Prostate gland (tissue), 2 donors: ENCODE data around the gene SNUPN. TPM values are rescaled to one million over a fixed set of nuclear protein-coding genes. Genes with fewer than 3 reads are reported as not detected.

Source experiments
- DNase-seq: peaks from one replicate; pipeline ENCODE4 v3.0.0-alpha.2; 2019; ENCODE audit warnings: low spot score
- H3K27ac ChIP-seq, 2 donors: fragments of 200-600 bp; sonication (generic); 2 replicates each; pipeline ENCODE4 v1.5.1; 2017 to 2019
- H3K27me3 ChIP-seq: fragments of 200-600 bp; sonication (generic); replicated peaks from 2 replicates; pipeline ENCODE4 v1.5.1; 2019; ENCODE audit not compliant: insufficient read depth
- H3K36me3 ChIP-seq, 2 donors: fragments of 200-600 bp; sonication (generic); 1 replicate in 1 of 2; 2 replicates in 1 of 2; pipeline versions ENCODE4 v1.5.1 to v1.8.1; 2017 to 2019
- H3K4me1 ChIP-seq: fragments of 200-600 bp; sonication (generic); replicated peaks from 2 replicates; pipeline ENCODE4 v1.5.1; 2019
- H3K4me3 ChIP-seq, 2 donors: fragments of 200-600 bp; sonication (generic); 2 replicates each; pipeline ENCODE4 v1.5.1; 2017 to 2019
- H3K9me3 ChIP-seq: fragments of 200-600 bp; sonication (generic); 2 replicates; pipeline ENCODE4 v1.5.1; 2017
- POLR2A ChIP-seq: fragments of 450-650 bp; IDR thresholded peaks from one replicate; pipeline ENCODE4 v1.6.1; 2016; ENCODE audit warnings: antibody characterized with exemption, mild to moderate bottlenecking
- POLR2AphosphoS5 ChIP-seq: sonication (generic); formaldehyde crosslinking; IDR thresholded peaks from one replicate; pipeline ENCODE4 v1.6.1; 2017; ENCODE audit warnings: antibody characterized with exemption
- WGBS: methylation state at CpG from one replicate; pipeline ENCODE4 v1.1.5; 2018; 5-methylcytosine and 5-hydroxymethylcytosine counted together
- intact Hi-C: fragments of 100-400 bp; cut with DNase I; formaldehyde crosslinking; loops from one replicate; pipeline ENCODE4 v1.14.2; 2022
- total RNA-seq, 2 donors: library from RNA; depleted of rRNA; stranded (reverse); fragments of >200 nt; gene quantifications; one replicate each; pipeline ENCODE4 v1.1.0, GENCODE V29; 2016
- TF ChIP-seq, protein P1 (sequence below), 4 experiments: fragments of 200-600 bp in 2 of 4; fragments of 450-650 bp in 2 of 4; sonication (generic) in 2 of 4; IDR thresholded peaks; 1 replicate in 3 of 4; 2 replicates in 1 of 4; pipeline ENCODE4 v1.5.1; 2016 to 2019; ENCODE audit warnings: antibody characterized with exemption in 4 of 4, mild to moderate bottlenecking in 2 of 4, moderate library complexity in 2 of 4

Gene SNUPN
- total RNA-seq, 2 donors from 2014 or later: 17.7 to 21.6 TPM

DNA sequence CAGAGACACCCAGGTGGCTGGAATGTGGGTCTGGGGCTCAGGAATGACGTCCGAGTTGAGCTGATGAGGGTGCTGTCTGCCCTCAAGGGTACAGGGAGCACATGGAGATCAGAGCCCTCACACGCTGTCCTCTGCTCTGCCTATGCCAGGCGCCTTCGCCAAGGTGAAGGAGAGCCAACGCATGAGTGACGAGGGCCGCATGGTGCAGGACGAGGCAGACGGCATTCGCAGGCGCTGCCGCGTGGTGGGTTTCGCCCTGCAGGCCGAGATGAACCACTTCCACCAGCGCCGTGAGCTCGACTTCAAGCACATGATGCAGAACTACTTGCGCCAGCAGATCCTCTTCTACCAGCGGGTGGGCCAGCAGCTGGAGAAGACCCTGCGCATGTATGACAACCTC lies 31.3 kb upstream of the SNUPN start:
- H3K36me3 ChIP-seq: no peaks in the 10 kb centered on the region
- TF ChIP-seq POLR2AphosphoS5 (no peak), POLR2A (no peak)
- TF ChIP-seq, protein P1, sequence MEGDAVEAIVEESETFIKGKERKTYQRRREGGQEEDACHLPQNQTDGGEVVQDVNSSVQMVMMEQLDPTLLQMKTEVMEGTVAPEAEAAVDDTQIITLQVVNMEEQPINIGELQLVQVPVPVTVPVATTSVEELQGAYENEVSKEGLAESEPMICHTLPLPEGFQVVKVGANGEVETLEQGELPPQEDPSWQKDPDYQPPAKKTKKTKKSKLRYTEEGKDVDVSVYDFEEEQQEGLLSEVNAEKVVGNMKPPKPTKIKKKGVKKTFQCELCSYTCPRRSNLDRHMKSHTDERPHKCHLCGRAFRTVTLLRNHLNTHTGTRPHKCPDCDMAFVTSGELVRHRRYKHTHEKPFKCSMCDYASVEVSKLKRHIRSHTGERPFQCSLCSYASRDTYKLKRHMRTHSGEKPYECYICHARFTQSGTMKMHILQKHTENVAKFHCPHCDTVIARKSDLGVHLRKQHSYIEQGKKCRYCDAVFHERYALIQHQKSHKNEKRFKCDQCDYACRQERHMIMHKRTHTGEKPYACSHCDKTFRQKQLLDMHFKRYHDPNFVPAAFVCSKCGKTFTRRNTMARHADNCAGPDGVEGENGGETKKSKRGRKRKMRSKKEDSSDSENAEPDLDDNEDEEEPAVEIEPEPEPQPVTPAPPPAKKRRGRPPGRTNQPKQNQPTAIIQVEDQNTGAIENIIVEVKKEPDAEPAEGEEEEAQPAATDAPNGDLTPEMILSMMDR (IDR thresholded peaks at IDR 0.05): no peak
- no peak for DNase-seq
- no peak overlapping the region for H3K27ac ChIP-seq
- intact Hi-C loops: no loop called here
- 93% methylated on average over 22 of the region's 22 CpGs for WGBS
- H3K9me3 ChIP-seq: no peaks in the 10 kb centered on the region
- H3K4me3 ChIP-seq: no peak overlapping the region
- peaks cover 18% of the 10 kb centered on the region for H3K4me1 ChIP-seq
- no peaks in the 10 kb centered on the region for H3K27me3 ChIP-seq

DNA sequence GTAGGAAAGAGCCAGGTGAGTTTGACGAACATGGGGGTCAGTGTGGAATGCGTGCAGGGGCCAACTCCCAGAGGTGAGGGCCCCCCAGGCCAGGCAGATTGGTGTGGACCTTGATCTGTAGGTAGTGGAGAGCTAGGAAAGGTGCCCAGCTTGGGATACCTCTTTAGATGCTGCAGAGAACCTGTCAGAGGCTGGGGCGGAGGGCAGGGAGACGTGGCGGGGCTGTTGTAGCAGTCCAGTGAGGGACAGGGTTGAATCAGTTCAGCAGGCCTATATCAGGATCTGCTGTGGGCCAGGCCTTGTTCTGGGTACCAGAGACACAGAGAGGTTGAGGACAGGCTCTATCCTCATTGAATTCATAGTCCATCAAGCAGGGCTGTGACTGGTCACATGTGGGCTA lies 30.8 kb upstream of the SNUPN start:
- Histone ChIP-seq H3K36me3 (no peaks in the 10 kb centered on the region), H3K27me3 (no peaks in the 10 kb centered on the region), H3K27ac (no peak overlapping the region), H3K4me3 (no peak overlapping the region), H3K9me3 (no peaks in the 10 kb centered on the region), H3K4me1 (peaks cover 22% of the 10 kb centered on the region)
- TF ChIP-seq POLR2A (no peak), POLR2AphosphoS5 (no peak)
- intact Hi-C loops: no loop called here
- 92% methylated on average over 5 of the region's 5 CpGs for WGBS
- DNase-seq: no peak

DNA sequence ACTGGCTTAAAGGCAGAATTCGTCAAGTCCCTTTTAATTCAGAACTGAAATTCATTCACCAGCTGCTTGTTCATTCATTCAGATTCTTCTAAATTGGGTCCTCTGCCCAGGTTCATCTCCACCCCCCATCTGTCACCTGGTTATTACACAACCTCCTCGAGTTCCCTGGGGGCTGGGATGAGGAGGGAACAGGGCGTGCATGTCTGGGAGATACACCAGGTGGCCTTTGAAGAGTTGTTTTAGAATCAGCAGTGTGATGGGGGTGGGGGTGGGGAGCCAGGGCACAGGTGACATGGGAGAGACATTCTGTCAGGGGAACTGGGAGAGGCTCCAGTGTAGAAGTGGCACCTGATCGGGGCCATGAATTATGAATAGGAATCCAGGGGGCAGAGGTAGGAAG lies 30.4 kb upstream of the SNUPN start:
- DNase-seq: no peak
- peaks cover 23% of the 10 kb centered on the region for H3K4me1 ChIP-seq
- intact Hi-C loops: no loop called here
- no peaks in the 10 kb centered on the region for H3K27me3 ChIP-seq
- H3K4me3 ChIP-seq: no peak overlapping the region
- TF ChIP-seq, protein P1 (IDR thresholded peaks at IDR 0.05): no peak
- TF ChIP-seq POLR2AphosphoS5: no peak
- no peak for TF ChIP-seq POLR2A
- no peaks in the 10 kb centered on the region for H3K36me3 ChIP-seq
- WGBS: 52% methylated on average over 4 of the region's 4 CpGs
- H3K9me3 ChIP-seq: no peaks in the 10 kb centered on the region
- no peak overlapping the region for H3K27ac ChIP-seq

DNA sequence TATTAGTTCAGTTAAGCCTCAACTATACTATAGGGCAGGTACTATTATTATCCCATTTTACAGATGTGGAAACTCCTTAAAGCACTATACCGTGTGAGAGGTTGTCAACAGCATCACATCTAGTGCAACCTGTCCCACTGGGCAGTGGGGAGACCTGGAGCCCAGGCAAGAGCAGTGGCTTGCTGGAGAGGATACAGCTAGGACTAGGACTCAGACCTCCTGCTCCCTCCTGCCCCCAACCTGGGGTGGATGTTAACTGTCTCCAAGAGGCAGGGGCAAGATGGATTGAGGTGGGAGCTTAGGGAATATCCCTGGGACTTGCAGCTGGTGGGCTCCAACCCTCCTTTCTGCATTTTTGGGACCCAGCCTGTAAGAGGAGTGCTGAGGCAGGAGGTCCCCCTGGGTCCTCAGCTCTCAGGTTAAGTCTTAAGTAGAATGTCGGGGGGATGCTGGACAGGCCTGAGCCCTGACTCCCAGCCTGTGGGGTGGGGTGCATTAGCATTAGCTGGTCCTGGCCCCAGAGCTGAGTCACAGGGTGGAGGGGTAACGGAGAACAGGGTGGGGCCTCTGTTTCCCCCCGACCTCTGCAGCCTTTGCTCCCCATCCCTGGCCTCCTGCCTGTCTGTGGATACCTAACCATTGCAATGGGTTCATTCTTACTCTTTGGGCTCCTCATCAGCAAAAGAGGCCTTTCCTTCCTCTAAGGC lies 28.8 kb upstream of the SNUPN start:
- no peaks in the 10 kb centered on the region for H3K9me3 ChIP-seq
- 70% methylated on average over 4 of the region's 4 CpGs for WGBS
- peaks cover 24% of the 10 kb centered on the region for H3K4me1 ChIP-seq
- no peak overlapping the region for H3K4me3 ChIP-seq
- no peaks in the 10 kb centered on the region for H3K36me3 ChIP-seq
- H3K27ac ChIP-seq: no peak overlapping the region
- intact Hi-C loops: no loop called here
- no peak for DNase-seq
- TF ChIP-seq POLR2A (no peak), POLR2AphosphoS5 (no peak)
- TF ChIP-seq, protein P1 (IDR thresholded peaks at IDR 0.05): no peak
- H3K27me3 ChIP-seq: no peaks in the 10 kb centered on the region

DNA sequence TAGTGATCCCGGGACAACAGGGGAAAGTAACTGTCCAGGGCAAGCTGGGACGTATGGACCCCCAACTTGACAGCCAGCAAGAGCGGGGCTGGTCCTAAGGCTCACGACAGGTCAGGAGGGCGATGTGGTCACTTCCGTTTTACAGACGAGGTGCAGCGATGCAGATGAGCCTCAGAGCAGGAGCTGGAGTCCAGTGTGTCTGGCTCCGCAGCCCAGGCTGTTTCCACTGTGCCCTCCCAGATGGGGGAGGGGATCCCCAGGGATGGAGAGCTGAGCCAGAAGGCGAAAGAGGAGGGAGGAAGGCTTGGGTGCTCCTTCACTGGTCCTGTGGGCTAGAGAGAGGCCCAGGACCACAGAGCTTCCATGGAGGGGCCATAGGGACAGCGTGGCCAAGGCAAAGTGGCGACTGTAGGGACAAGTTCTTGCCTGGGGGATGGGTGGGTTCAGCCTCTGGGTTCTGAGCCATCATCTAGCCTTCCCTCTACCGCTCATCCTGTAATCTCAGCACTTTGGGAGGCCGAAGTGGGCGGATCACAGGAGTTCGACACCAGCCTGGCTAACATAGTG lies 27.9 kb upstream of the SNUPN start:
- intact Hi-C loops: no loop called here
- H3K4me1 ChIP-seq: peaks cover 33% of the 10 kb centered on the region
- WGBS: 75% methylated on average over 16 of the region's 16 CpGs
- no peak overlapping the region for H3K4me3 ChIP-seq
- no peak for TF ChIP-seq POLR2A
- TF ChIP-seq, protein P1 (IDR thresholded peaks at IDR 0.05): no peak
- TF ChIP-seq POLR2AphosphoS5: no peak
- no peak overlapping the region for H3K27ac ChIP-seq
- DNase-seq: no peak
- H3K36me3 ChIP-seq: no peaks in the 10 kb centered on the region
- no peaks in the 10 kb centered on the region for H3K9me3 ChIP-seq
- H3K27me3 ChIP-seq: no peaks in the 10 kb centered on the region
